ENCODE data around the gene LRRC8B. TPM values are rescaled to one million over a fixed set of nuclear protein-coding genes. Genes with fewer than 3 reads are reported as not detected.

Gene LRRC8B
- total RNA-seq, 1 experiment from 2014 or later = 14.8 TPM

DNA sequence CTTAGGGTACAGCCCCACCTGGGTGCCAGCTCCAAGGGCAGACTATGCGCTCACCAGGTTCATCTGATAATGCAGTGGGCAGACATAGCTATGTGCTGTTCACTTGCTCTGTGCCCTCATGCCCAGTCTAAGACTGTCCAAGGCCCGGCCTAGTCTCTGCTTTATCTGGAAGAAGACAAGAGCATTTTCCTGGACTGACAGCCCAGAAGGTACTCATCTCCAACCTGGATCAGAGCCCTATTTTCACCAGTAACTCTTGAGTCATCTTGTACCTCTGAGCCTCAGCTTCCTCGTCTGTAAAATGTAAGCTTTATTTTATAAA lies 79.7 kb downstream of the LRRC8B start:
- Histone ChIP-seq H3K27me3 (ENCODE audit: low read length) (no peaks in the 10 kb centered on the region), H3K4me1 (ENCODE audit: low read length) (peaks cover 11% of the 10 kb centered on the region), H3K4me3 (ENCODE audit: low read length) (no peak overlapping the region), H4K20me1 (ENCODE audit: insufficient read depth, low read depth, low read length) (no peaks in the 10 kb centered on the region), H3K9me3 (ENCODE audit: low read length) (no peaks in the 10 kb centered on the region), H3K9ac (ENCODE audit: low read length) (no peak overlapping the region), H2AFZ (ENCODE audit: low read length) (no peak overlapping the region), H3K36me3 (ENCODE audit: insufficient read depth, low read length) (no peaks in the 10 kb centered on the region), H3K79me2 (ENCODE audit: low read length) (no peaks in the 10 kb centered on the region), H3K27ac (ENCODE audit: low read length) (no peak overlapping the region), H3K4me2 (ENCODE audit: low read depth, low read length, poor library complexity, severe bottlenecking) (no peak overlapping the region), H3K9me2 (replicated peaks; ENCODE audit: insufficient read depth, low read length) (no peaks in the 10 kb centered on the region)
- DNase-seq = no peak

DNA sequence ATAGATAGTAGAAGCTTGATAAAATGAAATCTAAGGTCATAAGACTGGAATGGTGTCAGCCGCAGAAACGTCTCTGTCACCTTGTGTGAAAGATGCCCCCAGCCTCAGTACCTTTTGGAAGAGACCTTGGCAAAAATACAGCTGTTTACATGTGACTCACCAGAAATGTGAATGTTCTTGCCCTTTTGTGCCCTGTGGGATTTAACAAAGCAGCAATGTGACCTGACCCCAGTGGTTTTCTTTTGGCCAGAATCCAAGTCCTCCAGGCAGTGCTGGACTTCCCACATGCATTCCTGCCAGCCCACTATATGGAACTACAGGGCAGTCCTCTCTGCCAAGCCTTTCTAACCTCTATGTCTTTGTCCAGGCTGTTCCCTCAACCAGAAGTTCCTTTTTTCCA lies 81.1 kb downstream of the LRRC8B start:
- Histone ChIP-seq H2AFZ (ENCODE audit: low read length) (no peak overlapping the region), H3K36me3 (ENCODE audit: insufficient read depth, low read length) (no peaks in the 10 kb centered on the region), H3K4me1 (ENCODE audit: low read length) (peaks cover 11% of the 10 kb centered on the region), H3K4me3 (ENCODE audit: low read length) (no peak overlapping the region), H4K20me1 (ENCODE audit: insufficient read depth, low read depth, low read length) (no peaks in the 10 kb centered on the region), H3K27ac (ENCODE audit: low read length) (no peak overlapping the region), H3K9me3 (ENCODE audit: low read length) (no peaks in the 10 kb centered on the region), H3K9ac (ENCODE audit: low read length) (no peak overlapping the region), H3K4me2 (ENCODE audit: low read depth, low read length, poor library complexity, severe bottlenecking) (no peak overlapping the region), H3K9me2 (replicated peaks; ENCODE audit: insufficient read depth, low read length) (no peaks in the 10 kb centered on the region), H3K27me3 (ENCODE audit: low read length) (no peaks in the 10 kb centered on the region), H3K79me2 (ENCODE audit: low read length) (no peaks in the 10 kb centered on the region)
- DNase-seq = no peak

DNA sequence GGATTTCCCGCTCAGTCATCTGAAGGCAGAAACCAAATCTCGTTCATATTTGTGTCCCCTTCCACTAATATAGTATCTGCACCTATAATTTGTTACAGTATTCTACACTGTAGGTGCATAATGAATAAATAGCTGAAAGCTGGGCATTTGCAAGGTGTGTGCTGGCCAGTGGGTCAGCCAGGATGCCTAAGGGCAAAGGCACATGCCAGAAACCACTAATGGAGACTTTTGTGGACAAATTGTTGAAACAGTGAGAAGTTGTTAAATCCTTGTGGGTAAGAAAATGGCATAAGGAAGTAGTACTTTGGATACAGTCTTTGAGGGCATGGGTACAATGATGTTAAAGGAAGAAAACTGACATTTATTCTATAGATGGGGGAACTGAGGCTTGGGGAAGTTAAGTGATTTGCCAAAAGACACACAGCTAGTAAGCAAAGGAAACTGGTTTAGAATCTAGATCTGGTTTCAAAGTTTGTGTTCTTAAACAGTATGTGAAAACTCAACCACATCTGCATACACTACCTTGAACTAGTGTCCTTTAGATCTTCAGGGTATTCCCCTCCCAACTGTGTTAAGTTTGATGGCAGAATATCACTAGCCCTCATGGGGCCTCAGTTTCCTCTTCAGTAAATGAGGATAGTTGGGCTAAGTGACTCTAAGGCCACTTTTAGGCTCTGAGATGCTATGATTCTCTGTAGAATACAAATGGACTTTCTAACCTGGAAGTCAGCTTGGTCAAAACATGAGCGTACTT lies 81.8 kb downstream of the LRRC8B start:
- H2AFZ ChIP-seq (ENCODE audit: low read length) = no peak overlapping the region
- H3K9me3 ChIP-seq (ENCODE audit: low read length) = no peaks in the 10 kb centered on the region
- H3K9me2 ChIP-seq (replicated peaks; ENCODE audit: insufficient read depth, low read length) = no peaks in the 10 kb centered on the region
- H3K36me3 ChIP-seq (ENCODE audit: insufficient read depth, low read length) = no peaks in the 10 kb centered on the region
- H3K4me2 ChIP-seq (ENCODE audit: low read depth, low read length, poor library complexity, severe bottlenecking) = no peak overlapping the region
- H3K79me2 ChIP-seq (ENCODE audit: low read length) = no peaks in the 10 kb centered on the region
- peaks cover 11% of the 10 kb centered on the region for H3K4me1 ChIP-seq (ENCODE audit: low read length)
- H3K4me3 ChIP-seq (ENCODE audit: low read length) = no peak overlapping the region
- no peaks in the 10 kb centered on the region for H3K27me3 ChIP-seq (ENCODE audit: low read length)
- no peaks in the 10 kb centered on the region for H4K20me1 ChIP-seq (ENCODE audit: insufficient read depth, low read depth, low read length)
- no peak overlapping the region for H3K9ac ChIP-seq (ENCODE audit: low read length)
- no peak overlapping the region for H3K27ac ChIP-seq (ENCODE audit: low read length)
- DNase-seq = no peak

DNA sequence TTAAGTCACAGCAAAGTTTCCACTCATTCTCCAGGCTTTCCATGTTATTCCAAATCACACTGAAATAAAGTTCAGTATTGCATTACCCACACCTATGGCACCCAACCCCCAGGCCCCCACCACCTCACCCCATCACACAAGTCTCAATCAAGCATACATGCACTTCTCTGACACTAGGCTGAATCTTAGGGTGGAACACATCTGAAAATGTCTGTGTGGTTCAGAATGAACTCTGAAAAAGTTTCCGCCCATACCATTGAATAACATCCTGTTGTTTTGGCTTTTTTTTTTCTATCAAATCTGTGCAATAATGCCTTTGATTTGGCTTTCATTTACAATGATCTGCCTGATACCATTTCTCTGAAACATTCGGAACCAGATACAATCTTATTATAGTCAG lies 82.5 kb downstream of the LRRC8B start:
- Histone ChIP-seq H3K4me1 (ENCODE audit: low read length) (peaks cover 11% of the 10 kb centered on the region), H3K36me3 (ENCODE audit: insufficient read depth, low read length) (no peaks in the 10 kb centered on the region), H3K9me3 (ENCODE audit: low read length) (no peaks in the 10 kb centered on the region), H3K27me3 (ENCODE audit: low read length) (no peaks in the 10 kb centered on the region), H3K79me2 (ENCODE audit: low read length) (no peaks in the 10 kb centered on the region), H3K4me3 (ENCODE audit: low read length) (no peak overlapping the region), H3K9me2 (replicated peaks; ENCODE audit: insufficient read depth, low read length) (no peaks in the 10 kb centered on the region), H4K20me1 (ENCODE audit: insufficient read depth, low read depth, low read length) (no peaks in the 10 kb centered on the region), H2AFZ (ENCODE audit: low read length) (no peak overlapping the region), H3K4me2 (ENCODE audit: low read depth, low read length, poor library complexity, severe bottlenecking) (no peak overlapping the region), H3K27ac (ENCODE audit: low read length) (no peak overlapping the region), H3K9ac (ENCODE audit: low read length) (no peak overlapping the region)
- no peak for DNase-seq

DNA sequence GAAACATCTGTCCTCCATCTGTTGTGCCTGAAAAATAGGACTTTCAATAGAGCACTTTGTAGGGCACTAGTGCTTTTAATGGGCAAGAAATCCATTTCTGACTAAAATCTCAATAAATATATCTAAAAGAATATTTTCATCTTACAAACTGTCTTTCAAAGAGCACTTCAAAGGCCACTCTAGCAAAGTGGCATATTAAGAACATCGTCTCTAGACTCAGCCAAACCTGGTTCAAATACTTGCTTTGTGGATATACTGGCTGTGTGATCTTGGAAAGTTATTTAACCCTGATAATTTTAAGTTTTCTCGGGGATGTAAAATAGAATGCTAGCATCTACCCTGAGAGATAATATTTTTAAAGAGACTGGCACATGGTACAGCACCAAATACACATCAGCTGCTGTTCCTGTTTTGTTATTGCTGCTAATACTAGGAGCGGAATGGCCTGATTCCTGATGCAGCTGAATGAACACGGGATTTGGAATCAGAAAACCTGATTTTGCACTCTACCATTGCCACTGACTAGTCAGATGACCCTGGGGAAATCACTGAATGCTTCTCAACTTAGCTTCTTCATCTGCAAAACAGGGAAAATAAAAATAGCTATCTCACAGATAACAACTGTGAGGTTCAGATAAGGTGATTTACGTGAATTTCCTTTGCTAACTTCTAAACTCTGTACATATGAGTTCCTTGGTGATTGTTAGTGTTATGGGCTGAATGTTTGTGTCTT lies 83.1 kb downstream of the LRRC8B start:
- peaks cover 11% of the 10 kb centered on the region for H3K4me1 ChIP-seq (ENCODE audit: low read length)
- no peak overlapping the region for H3K4me3 ChIP-seq (ENCODE audit: low read length)
- H3K79me2 ChIP-seq (ENCODE audit: low read length) = no peaks in the 10 kb centered on the region
- H4K20me1 ChIP-seq (ENCODE audit: insufficient read depth, low read depth, low read length) = no peaks in the 10 kb centered on the region
- H3K9ac ChIP-seq (ENCODE audit: low read length) = no peak overlapping the region
- H3K9me2 ChIP-seq (replicated peaks; ENCODE audit: insufficient read depth, low read length) = no peaks in the 10 kb centered on the region
- no peaks in the 10 kb centered on the region for H3K27me3 ChIP-seq (ENCODE audit: low read length)
- no peak for DNase-seq
- no peak overlapping the region for H3K4me2 ChIP-seq (ENCODE audit: low read depth, low read length, poor library complexity, severe bottlenecking)
- no peaks in the 10 kb centered on the region for H3K9me3 ChIP-seq (ENCODE audit: low read length)
- H3K27ac ChIP-seq (ENCODE audit: low read length) = no peak overlapping the region
- no peaks in the 10 kb centered on the region for H3K36me3 ChIP-seq (ENCODE audit: insufficient read depth, low read length)
- no peak overlapping the region for H2AFZ ChIP-seq (ENCODE audit: low read length)

DNA sequence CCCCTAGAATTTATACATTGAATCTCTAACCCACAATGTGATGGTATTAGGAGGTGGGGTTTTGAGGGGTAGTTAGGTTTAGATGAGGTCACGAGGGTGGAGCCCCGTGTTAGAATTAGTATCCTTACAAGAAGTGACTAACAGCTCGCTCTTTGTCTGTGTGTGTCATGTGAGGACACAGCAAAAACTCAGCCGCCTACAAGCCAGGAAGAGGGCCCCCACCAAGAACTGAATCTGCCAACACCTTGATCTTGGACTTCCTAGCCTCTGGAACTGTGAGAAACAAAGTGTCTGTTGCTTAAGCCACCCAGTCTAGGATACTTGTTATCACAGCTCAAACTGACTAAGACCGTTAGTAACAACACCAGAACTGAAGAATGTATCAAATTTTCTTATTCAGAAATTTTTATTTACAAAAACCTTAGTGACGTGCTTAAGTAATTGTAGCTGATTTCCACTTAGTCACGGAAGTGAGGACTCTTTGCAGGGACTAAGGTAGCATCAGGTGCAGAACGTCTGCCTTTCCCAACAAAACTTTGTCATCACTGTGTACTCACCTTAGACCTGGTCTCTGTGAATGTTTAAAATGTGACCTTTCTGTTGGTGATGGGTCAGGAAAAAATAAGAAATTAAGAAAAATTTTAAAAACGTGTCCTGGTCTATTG lies 83.8 kb downstream of the LRRC8B start:
- Histone ChIP-seq H3K9me2 (replicated peaks; ENCODE audit: insufficient read depth, low read length) (no peaks in the 10 kb centered on the region), H3K9me3 (ENCODE audit: low read length) (no peaks in the 10 kb centered on the region), H3K4me1 (ENCODE audit: low read length) (peaks cover 11% of the 10 kb centered on the region), H3K9ac (ENCODE audit: low read length) (no peak overlapping the region), H2AFZ (ENCODE audit: low read length) (no peak overlapping the region; the same call in 1 of the 2 replicates), H3K79me2 (ENCODE audit: low read length) (no peaks in the 10 kb centered on the region), H3K4me3 (ENCODE audit: low read length) (no peak overlapping the region), H3K4me2 (ENCODE audit: low read depth, low read length, poor library complexity, severe bottlenecking) (no peak overlapping the region), H3K36me3 (ENCODE audit: insufficient read depth, low read length) (no peaks in the 10 kb centered on the region), H3K27ac (ENCODE audit: low read length) (no peak overlapping the region), H4K20me1 (ENCODE audit: insufficient read depth, low read depth, low read length) (no peaks in the 10 kb centered on the region), H3K27me3 (ENCODE audit: low read length) (no peaks in the 10 kb centered on the region)
- DNase-seq = no peak

DNA sequence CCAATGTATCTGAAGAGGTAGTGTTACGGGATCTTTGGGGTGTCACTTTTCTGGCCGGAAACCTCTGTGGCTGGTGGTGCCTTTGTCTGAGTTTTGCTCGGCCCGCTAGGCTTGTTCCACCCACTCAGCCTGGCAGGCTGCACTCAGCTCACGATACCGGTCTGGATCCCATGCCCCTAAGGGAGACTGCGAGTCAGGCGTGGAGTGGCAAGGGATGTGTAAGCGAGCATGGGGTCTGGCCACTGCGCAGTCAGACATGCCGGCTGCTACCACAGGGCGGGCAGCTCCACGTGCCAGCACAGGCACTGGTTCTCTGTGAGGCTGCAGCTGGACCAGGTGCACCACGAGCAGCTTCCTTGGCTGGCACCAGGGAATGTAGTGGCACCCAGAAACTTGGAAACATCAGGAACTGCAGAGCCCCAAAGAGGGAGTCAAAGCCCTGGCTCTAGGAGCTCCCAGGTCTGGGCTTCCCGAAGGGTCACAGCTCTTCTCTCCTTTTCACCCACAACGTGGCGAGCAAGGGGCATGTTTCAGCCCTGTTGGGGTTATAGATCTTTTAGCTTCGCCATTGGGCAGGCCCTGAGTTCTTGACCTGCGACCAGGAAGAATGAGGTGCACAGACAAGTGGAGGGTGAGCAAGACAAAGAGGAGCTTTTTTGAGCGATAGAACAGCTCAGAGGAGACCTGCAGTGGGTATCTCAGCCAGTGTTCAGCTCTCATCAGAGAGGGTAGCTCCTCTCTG lies 84.5 kb downstream of the LRRC8B start:
- no peak overlapping the region for H3K9ac ChIP-seq (ENCODE audit: low read length)
- no peaks in the 10 kb centered on the region for H3K79me2 ChIP-seq (ENCODE audit: low read length)
- H2AFZ ChIP-seq (ENCODE audit: low read length) = no peak overlapping the region; the same call in 1 of the 2 replicates
- no peak overlapping the region for H3K4me3 ChIP-seq (ENCODE audit: low read length)
- H3K27me3 ChIP-seq (ENCODE audit: low read length) = no peaks in the 10 kb centered on the region
- no peaks in the 10 kb centered on the region for H3K9me2 ChIP-seq (replicated peaks; ENCODE audit: insufficient read depth, low read length)
- H3K36me3 ChIP-seq (ENCODE audit: insufficient read depth, low read length) = no peaks in the 10 kb centered on the region
- no peaks in the 10 kb centered on the region for H4K20me1 ChIP-seq (ENCODE audit: insufficient read depth, low read depth, low read length)
- DNase-seq = no peak
- peak overlapping the region; percentile 20 for H3K4me2 ChIP-seq (ENCODE audit: low read depth, low read length, poor library complexity, severe bottlenecking)
- H3K4me1 ChIP-seq (ENCODE audit: low read length) = peaks cover 11% of the 10 kb centered on the region
- no peaks in the 10 kb centered on the region for H3K9me3 ChIP-seq (ENCODE audit: low read length)
- no peak overlapping the region for H3K27ac ChIP-seq (ENCODE audit: low read length)

Measured in Karpas-422 (cell line).